PC-3 (cell line): ENCODE measurements around the gene RHOG.

Experiments used
- EZH2 ChIP-seq: fragments of 300-600 bp; sonication (generic); IDR thresholded peaks from one replicate; pipeline ENCODE4 v1.6.1; 2017; ENCODE audit warnings: antibody characterized with exemption, mild to moderate bottlenecking, low read length; ENCODE audit not compliant: unreplicated experiment
- TF ChIP-seq, protein P1 (sequence below): fragments of 300-600 bp; sonication (generic); conservative IDR thresholded peaks from 2 replicates; pipeline ENCODE4 v1.5.1; 2017; ENCODE audit warnings: antibody characterized with exemption, low read depth, mild to moderate bottlenecking, low read length

DNA sequence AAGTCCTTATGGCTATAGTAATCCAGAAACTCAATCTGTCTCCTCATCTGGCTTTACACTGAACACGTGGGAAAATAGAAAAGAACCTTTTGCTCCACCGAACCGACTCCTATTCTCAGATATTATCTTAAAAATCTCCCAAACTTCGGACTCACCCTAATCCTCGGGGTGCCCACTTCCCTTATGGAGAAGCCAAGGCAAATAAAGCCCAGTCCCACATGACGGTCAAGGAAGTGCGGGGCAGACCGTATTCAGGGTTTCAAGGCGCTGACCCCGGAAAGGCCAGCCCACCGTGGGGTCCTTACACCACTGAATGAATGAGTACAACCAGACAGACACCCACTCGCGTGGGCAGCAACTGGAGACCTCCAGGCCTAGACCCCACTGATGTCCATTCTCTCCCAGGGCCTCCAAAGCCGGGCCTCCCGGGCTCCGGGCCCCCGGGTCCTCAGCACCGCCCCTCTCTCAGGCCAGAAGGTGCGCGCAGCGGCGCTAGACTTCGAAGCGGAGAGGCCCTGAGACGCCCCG, 43.9 kb downstream of the RHOG start:
- TF ChIP-seq, protein P1, sequence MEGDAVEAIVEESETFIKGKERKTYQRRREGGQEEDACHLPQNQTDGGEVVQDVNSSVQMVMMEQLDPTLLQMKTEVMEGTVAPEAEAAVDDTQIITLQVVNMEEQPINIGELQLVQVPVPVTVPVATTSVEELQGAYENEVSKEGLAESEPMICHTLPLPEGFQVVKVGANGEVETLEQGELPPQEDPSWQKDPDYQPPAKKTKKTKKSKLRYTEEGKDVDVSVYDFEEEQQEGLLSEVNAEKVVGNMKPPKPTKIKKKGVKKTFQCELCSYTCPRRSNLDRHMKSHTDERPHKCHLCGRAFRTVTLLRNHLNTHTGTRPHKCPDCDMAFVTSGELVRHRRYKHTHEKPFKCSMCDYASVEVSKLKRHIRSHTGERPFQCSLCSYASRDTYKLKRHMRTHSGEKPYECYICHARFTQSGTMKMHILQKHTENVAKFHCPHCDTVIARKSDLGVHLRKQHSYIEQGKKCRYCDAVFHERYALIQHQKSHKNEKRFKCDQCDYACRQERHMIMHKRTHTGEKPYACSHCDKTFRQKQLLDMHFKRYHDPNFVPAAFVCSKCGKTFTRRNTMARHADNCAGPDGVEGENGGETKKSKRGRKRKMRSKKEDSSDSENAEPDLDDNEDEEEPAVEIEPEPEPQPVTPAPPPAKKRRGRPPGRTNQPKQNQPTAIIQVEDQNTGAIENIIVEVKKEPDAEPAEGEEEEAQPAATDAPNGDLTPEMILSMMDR = no peak
- TF ChIP-seq EZH2 = no peak
